ENCODE results near the gene ADAMTS13.

The ADAMTS13 gene

GRCh38 chr9:133378408-133378962 is 43.7 kb upstream of the ADAMTS13 start:
- H3K4me3 ChIP-seq (ENCODE audit: low read depth, low read length), result no peak overlapping the region
- TF ChIP-seq CTCF (IDR thresholded peaks at IDR 0.05; ENCODE audit: low read depth, low read length), result no peak

- H3K4me3 ChIP-seq (ENCODE audit: low read depth, low read length), result no peak overlapping the region
- TF ChIP-seq CTCF (IDR thresholded peaks at IDR 0.05; ENCODE audit: low read depth, low read length), result no peak
These were observed 42.7 kb upstream of the ADAMTS13 start for GRCh38 chr9:133379153-133380086.

- TF ChIP-seq CTCF (IDR thresholded peaks at IDR 0.05; ENCODE audit: low read depth, low read length), result no peak
- H3K4me3 ChIP-seq (ENCODE audit: low read depth, low read length), result no peak overlapping the region
These were observed 41.4 kb upstream of the ADAMTS13 start for GRCh38 chr9:133380734-133381133.

- no peak overlapping the region for H3K4me3 ChIP-seq (ENCODE audit: low read depth, low read length)
- TF ChIP-seq CTCF (IDR thresholded peaks at IDR 0.05; ENCODE audit: low read depth, low read length), result no peak
These were observed 39.5 kb upstream of the ADAMTS13 start for GRCh38 chr9:133382507-133383141.

GRCh38 chr9:133383438-133383837 is 38.7 kb upstream of the ADAMTS13 start:
- H3K4me3 ChIP-seq (ENCODE audit: low read depth, low read length), result no peak overlapping the region
- TF ChIP-seq CTCF (IDR thresholded peaks at IDR 0.05; ENCODE audit: low read depth, low read length), result no peak

GRCh38 chr9:133384736-133385321 is 37.3 kb upstream of the ADAMTS13 start:
- TF ChIP-seq CTCF (IDR thresholded peaks at IDR 0.05; ENCODE audit: low read depth, low read length), result no peak
- no peak overlapping the region for H3K4me3 ChIP-seq (ENCODE audit: low read depth, low read length)

All from WI38 (cell line).